ENCODE data around the gene TEKT5. TPM values are rescaled to one million over a fixed set of nuclear protein-coding genes. Genes with fewer than 3 reads are reported as not detected.

Gene TEKT5
- total RNA-seq, 2 donors from 2014 or later, result 0.31 TPM; not detected in 1

DNA sequence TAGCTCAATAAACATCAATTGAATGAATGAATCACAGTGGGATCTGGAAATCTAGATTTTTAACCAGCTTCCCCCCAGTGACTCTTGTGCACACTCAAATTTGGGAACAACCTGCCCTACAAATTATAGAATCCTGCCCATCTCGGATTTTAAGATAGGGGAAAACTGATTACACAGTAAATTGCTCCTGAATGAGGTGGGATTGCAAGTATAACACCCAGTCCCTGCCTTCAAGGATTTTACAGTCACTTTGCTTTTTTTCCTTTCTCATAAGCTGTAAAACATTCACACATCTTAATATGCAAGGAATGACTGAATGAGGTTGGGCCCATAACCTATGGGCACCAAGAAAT is 48.5 kb downstream of the TEKT5 start:
- H3K9ac ChIP-seq (ENCODE audit: extremely low read depth, low read length, poor library complexity, severe bottlenecking), result no peak overlapping the region
- DNase-seq, result no peak
- Mint-ChIP-seq H3K4me3 (no peak overlapping the region), H3K27me3 (ENCODE audit: insufficient read depth) (no peaks in the 10 kb centered on the region), H3K9me3 (no peaks in the 10 kb centered on the region), H3K4me1 (peaks cover 14% of the 10 kb centered on the region), H3K36me3 (ENCODE audit: low read depth) (no peaks in the 10 kb centered on the region), H3K27ac (no peak overlapping the region)
- no peaks in the 10 kb centered on the region for H3K36me3 ChIP-seq (ENCODE audit: control insufficient read depth, insufficient read depth, low read length)
- TF ChIP-seq, protein P1, sequence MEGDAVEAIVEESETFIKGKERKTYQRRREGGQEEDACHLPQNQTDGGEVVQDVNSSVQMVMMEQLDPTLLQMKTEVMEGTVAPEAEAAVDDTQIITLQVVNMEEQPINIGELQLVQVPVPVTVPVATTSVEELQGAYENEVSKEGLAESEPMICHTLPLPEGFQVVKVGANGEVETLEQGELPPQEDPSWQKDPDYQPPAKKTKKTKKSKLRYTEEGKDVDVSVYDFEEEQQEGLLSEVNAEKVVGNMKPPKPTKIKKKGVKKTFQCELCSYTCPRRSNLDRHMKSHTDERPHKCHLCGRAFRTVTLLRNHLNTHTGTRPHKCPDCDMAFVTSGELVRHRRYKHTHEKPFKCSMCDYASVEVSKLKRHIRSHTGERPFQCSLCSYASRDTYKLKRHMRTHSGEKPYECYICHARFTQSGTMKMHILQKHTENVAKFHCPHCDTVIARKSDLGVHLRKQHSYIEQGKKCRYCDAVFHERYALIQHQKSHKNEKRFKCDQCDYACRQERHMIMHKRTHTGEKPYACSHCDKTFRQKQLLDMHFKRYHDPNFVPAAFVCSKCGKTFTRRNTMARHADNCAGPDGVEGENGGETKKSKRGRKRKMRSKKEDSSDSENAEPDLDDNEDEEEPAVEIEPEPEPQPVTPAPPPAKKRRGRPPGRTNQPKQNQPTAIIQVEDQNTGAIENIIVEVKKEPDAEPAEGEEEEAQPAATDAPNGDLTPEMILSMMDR (conservative IDR thresholded peaks at IDR 0.05), result no peak
- no peaks in the 10 kb centered on the region for H3K27me3 ChIP-seq (ENCODE audit: control insufficient read depth, insufficient read depth, low read length, poor library complexity, severe bottlenecking)
- H3K4me1 ChIP-seq (ENCODE audit: control insufficient read depth, insufficient read depth, low read length), result no peaks in the 10 kb centered on the region
- H3K9me3 ChIP-seq (ENCODE audit: control insufficient read depth, low read length), result peaks cover 2% of the 10 kb centered on the region
- no peak overlapping the region for H3K4me3 ChIP-seq (ENCODE audit: low read length)
- no peak overlapping the region for H3K27ac ChIP-seq (ENCODE audit: low read depth, low read length)
- WGBS, 2 experiments (ENCODE audit: insufficient coverage in 1 of 2, insufficient read length in 1 of 2), result 93% methylated on average over 1 of the region's 1 CpG; no CpG with 5 or more reads in 1 of the 2 experiments

DNA sequence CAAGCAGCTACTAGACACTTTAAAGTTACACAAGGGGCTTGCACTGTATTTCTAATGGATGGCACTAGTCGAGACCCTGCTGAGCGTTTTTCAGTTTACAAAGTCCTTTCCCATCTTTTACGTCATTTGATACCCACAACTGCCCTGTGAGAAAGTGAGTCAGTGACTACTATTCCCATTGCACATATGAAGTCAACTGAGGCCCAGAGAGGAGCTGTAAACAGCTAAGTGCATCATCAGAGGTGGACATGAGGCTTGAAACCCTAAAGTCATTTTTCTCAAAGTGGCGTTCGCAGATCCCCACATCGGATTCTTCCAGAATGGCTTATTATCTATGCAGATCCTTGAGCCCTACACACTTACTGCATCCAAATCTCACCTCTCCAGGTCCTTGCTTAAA is 50.6 kb downstream of the TEKT5 start:
- Mint-ChIP-seq H3K27me3 (ENCODE audit: insufficient read depth) (peaks cover 14% of the 10 kb centered on the region), H3K27ac (no peak overlapping the region), H3K36me3 (ENCODE audit: low read depth) (no peaks in the 10 kb centered on the region), H3K9me3 (no peaks in the 10 kb centered on the region), H3K4me3 (no peak overlapping the region), H3K4me1 (peaks cover 14% of the 10 kb centered on the region)
- Histone ChIP-seq H3K9ac (ENCODE audit: extremely low read depth, low read length, poor library complexity, severe bottlenecking) (no peak overlapping the region), H3K4me3 (ENCODE audit: low read length) (no peak overlapping the region), H3K9me3 (ENCODE audit: control insufficient read depth, low read length) (peaks cover 9% of the 10 kb centered on the region), H3K4me1 (ENCODE audit: control insufficient read depth, insufficient read depth, low read length) (no peaks in the 10 kb centered on the region), H3K36me3 (ENCODE audit: control insufficient read depth, insufficient read depth, low read length) (no peaks in the 10 kb centered on the region), H3K27ac (ENCODE audit: low read depth, low read length) (no peak overlapping the region), H3K27me3 (ENCODE audit: control insufficient read depth, insufficient read depth, low read length, poor library complexity, severe bottlenecking) (peaks cover 9% of the 10 kb centered on the region)
- WGBS, 2 experiments (ENCODE audit: insufficient coverage in 1 of 2, insufficient read length in 1 of 2), result 92 to 96% methylated on average over 6 of the region's 6 CpGs
- TF ChIP-seq, protein P1 (conservative IDR thresholded peaks at IDR 0.05), result no peak
- no peak for DNase-seq

DNA sequence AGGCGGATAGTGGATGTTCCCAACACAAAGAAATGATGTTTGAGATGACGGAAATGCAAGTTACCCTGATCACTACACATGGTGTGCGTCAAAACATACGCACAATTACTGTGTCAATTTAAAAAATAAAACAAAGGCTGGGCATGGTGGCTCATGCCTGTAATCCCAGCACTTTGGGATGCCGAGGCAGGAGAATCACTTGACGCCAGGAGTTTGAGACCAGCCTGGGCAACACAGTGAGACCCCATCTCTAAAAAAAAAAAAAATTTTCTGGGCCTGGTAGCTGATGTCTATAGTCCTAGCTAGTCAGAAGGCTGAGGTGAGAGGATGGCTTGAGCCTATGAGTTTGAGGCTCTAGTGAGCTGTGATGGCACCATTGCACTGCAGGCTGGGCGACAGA is 51.8 kb downstream of the TEKT5 start:
- Mint-ChIP-seq H3K27ac (no peak overlapping the region), H3K9me3 (no peaks in the 10 kb centered on the region)

More for the DNA sequence above, 51.8 kb downstream of the TEKT5 start:
- Histone ChIP-seq H3K27ac (ENCODE audit: low read depth, low read length) (peak overlapping the region; percentile 71), H3K27me3 (ENCODE audit: control insufficient read depth, insufficient read depth, low read length, poor library complexity, severe bottlenecking) (peaks cover 21% of the 10 kb centered on the region), H3K9ac (ENCODE audit: extremely low read depth, low read length, poor library complexity, severe bottlenecking) (no peak overlapping the region), H3K4me1 (ENCODE audit: control insufficient read depth, insufficient read depth, low read length) (no peaks in the 10 kb centered on the region), H3K36me3 (ENCODE audit: control insufficient read depth, insufficient read depth, low read length) (no peaks in the 10 kb centered on the region), H3K4me3 (ENCODE audit: low read length) (no peak overlapping the region), H3K9me3 (ENCODE audit: control insufficient read depth, low read length) (peaks cover 9% of the 10 kb centered on the region)
- TF ChIP-seq, protein P1 (conservative IDR thresholded peaks at IDR 0.05), result no peak
- 87 to 91% methylated on average over 6 of the region's 7 CpGs for whole genome bisulfite sequencing, 2 experiments (ENCODE audit: insufficient coverage in 1 of 2, insufficient read length in 1 of 2)
- Mint-ChIP-seq H3K4me3 (no peak overlapping the region), H3K4me1 (peaks cover 14% of the 10 kb centered on the region), H3K27me3 (ENCODE audit: insufficient read depth) (peaks cover 23% of the 10 kb centered on the region), H3K36me3 (ENCODE audit: low read depth) (no peaks in the 10 kb centered on the region)
- DNase-seq, result no peak

Measured in endodermal cell (in vitro differentiated cells).